Stimulated activated naive CD8-positive, alpha-beta T cell treated with anti-CD3 and anti-CD28 coated beads, Interleukin-15, amount 100 ng/mL, for 72 hours (primary cell): Measurements from ENCODE around the gene ERVH48-1.
"Not testable (repeated sequence)": the region's sequence is repeated elsewhere in the genome, so short reads cannot be mapped to it uniquely, and the experiment has no call there.

Experiments
- ATAC-seq: fragments of 150-1000 bp; cut with Tn5 transposase; 2 replicates; pipeline ENCODE4 v1.10.0; 2021; ENCODE audit warnings: mild to moderate bottlenecking, moderate library complexity
- DNase-seq, 2 donors: peaks; one replicate each; pipeline ENCODE4 v3.0.0; 2021 to 2022
- H3K27ac Mint-ChIP-seq, 2 donors: one replicate each; pipeline ENCODE4 v1.8.0; 2022; ENCODE audit warnings: mild to moderate bottlenecking in 2 of 2, mixed read lengths in 2 of 2, moderate library complexity in 2 of 2
- H3K27me3 Mint-ChIP-seq: one replicate; pipeline ENCODE4 v1.8.0; 2022; ENCODE audit warnings: mixed read lengths
- H3K4me1 Mint-ChIP-seq: one replicate; pipeline ENCODE4 v1.8.0; 2022; ENCODE audit warnings: mild to moderate bottlenecking, mixed read lengths
- H3K4me3 Mint-ChIP-seq, 2 donors: one replicate each; pipeline ENCODE4 v1.8.0; 2022; ENCODE audit warnings: mild to moderate bottlenecking in 2 of 2, mixed read lengths in 2 of 2, moderate library complexity in 1 of 2
- H3K9me3 Mint-ChIP-seq, 2 donors: one replicate each; pipeline ENCODE4 v1.8.0; 2022; ENCODE audit warnings: mixed read lengths in 2 of 2

The ERVH48-1 gene

DNA sequence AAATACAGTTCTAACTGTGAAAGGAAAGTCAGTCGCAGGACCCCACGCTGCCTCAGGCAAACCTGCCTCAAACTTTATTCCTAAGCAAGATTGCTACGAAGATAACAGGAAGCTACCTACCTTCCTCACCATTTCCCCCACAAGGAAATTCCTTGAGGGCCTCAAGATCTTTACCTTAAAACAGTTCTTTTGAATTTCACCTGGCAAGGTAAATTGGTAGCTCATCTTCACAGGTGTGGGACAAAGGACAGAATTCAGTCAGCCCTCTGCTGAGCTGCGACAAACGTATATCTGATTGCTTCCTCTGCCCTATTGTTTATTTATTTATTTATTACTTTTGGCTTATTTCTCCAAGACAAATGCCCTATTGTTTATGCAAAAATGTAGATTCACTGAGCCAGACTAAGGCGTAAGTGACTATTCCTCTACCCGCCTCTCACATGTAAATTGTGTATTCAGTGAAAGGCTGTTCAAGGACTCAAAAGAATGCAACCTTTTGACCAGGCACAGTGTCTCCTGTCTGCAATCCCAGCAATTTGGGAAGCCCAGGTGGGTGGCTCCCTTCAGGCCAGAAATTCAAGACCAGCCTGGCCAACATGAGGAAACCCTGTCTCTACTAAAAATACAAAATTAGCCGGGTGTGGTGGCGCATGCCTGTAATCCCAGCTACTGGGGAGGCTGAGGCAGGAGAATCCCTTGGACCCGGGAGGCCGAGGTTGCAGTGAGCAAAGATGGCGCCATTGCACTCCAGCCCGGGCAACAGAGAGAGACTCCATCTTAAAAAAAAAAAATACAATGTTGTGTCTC lies 31.6 kb upstream of the ERVH48-1 start:
- no peaks in the 10 kb centered on the region for H3K4me1 Mint-ChIP-seq
- H3K4me3 Mint-ChIP-seq, result no peak overlapping the region
- no peak overlapping the region for H3K27ac Mint-ChIP-seq
- no peaks in the 10 kb centered on the region for H3K9me3 Mint-ChIP-seq
- no peak for DNase-seq
- no peaks in the 10 kb centered on the region for H3K27me3 Mint-ChIP-seq
- ATAC-seq, result peak; percentile 98

DNA sequence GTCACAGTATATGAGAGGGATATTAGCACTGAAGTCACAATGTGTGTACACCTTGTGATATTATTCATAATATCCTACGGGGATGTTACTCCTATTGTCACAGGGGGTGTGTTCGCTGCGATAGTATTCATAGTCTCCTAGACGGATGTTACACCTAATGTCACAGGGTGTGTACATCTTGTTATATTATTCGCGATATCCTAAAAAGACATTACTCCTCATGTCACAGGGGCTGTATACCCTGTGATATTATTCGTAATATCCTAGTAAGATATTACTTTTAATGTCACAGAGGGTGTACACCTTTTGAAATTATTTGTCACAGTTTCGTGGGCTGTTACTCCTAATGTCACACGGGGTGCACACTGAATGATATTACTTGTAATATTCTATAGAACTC lies 25.8 kb upstream of the ERVH48-1 start:
- DNase-seq, result not testable (repeated sequence)
- H3K9me3 Mint-ChIP-seq, result peaks cover 0 to 11% of the 10 kb centered on the region in 2 donors

DNA sequence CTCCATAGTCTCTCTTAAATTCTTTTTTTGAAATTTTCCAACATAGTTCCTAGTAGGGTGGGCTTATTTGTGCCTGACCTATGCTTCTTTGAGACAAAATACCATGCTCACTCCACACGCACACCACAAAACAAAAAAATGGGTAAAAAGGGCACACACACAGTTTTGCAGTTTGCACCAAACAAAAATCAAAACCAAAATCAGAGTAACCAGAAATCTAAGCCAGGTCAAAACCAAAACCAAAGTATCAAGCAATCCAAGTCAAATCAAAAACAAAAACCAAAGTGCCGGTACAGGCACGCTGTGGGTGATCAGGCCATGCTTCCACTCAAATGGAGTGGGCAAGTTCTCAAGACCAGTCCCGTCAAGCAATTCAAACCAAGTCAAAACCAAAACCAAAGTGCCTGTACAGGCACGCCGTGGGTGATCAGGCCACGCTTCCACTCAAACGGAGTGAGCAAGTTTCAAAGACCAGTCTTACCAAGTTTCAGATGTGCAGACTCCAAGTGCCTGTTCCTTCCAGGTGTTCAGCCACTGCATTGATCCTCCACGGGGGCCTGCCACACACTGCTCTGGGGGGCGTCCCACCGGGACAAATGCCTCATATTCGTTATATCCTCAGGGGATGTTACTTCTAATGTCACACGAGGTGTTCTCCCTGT lies 23.8 kb upstream of the ERVH48-1 start:
- not testable (repeated sequence) for H3K4me1 Mint-ChIP-seq, H3K27me3 Mint-ChIP-seq, H3K4me3 Mint-ChIP-seq, DNase-seq, ATAC-seq
- Mint-ChIP-seq H3K9me3 (peaks cover 0 to 11% of the 10 kb centered on the region in 2 donors), H3K27ac (peak overlapping the region in 1 of 2 donors; percentile 15)

More for the DNA sequence above, 25.8 kb upstream of the ERVH48-1 start:
- H3K27me3 Mint-ChIP-seq, H3K27ac Mint-ChIP-seq, ATAC-seq, H3K4me1 Mint-ChIP-seq, H3K4me3 Mint-ChIP-seq: not testable (repeated sequence)

DNA sequence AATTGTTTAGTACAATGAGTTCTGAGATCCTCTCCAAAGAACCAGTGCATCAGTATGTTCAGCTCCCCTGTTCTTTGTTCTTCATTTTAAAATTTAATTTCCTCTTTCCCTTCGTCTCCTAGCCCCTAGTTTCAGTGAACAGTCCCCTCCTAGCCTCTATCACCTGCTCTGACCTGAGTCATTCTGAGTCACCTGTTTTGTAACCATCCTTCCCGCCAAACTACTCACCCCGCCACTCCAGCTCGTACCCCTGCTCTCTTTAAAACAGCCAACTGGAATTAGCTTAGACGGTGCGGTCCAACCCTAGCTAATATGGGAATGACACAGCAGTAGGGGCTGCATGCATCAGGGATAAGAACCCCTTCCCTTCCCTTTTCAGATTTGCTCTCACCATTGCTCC lies 16.8 kb upstream of the ERVH48-1 start:
- DNase-seq (no peak), ATAC-seq (no peak)
- no peaks in the 10 kb centered on the region for H3K9me3 Mint-ChIP-seq
- H3K27ac Mint-ChIP-seq, result no peak overlapping the region
- H3K4me1 Mint-ChIP-seq, result no peaks in the 10 kb centered on the region
- H3K4me3 Mint-ChIP-seq, result no peak overlapping the region
- no peaks in the 10 kb centered on the region for H3K27me3 Mint-ChIP-seq

DNA sequence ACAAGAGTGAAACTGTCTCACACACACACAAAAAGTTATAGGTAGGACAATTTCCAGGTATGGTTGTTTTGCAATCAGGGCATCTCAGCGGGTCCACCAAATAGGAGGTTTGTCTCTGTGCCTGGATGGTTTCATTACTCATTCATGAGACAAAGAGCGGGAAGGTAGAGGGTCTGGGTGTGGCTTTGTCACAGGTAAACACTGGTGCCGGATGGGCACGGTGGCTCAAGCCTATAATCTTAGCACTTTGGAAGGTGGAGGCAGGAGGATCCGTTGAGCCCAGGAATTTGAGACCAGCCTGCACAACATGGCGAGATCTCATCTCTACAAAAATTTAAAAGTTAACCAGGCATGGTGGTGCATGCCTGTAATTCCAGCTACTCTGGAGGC lies 16.3 kb upstream of the ERVH48-1 start:
- Mint-ChIP-seq H3K27ac (no peak overlapping the region), H3K4me1 (no peaks in the 10 kb centered on the region), H3K9me3 (no peaks in the 10 kb centered on the region), H3K4me3 (no peak overlapping the region), H3K27me3 (no peaks in the 10 kb centered on the region)
- ATAC-seq (no peak), DNase-seq (no peak)

DNA sequence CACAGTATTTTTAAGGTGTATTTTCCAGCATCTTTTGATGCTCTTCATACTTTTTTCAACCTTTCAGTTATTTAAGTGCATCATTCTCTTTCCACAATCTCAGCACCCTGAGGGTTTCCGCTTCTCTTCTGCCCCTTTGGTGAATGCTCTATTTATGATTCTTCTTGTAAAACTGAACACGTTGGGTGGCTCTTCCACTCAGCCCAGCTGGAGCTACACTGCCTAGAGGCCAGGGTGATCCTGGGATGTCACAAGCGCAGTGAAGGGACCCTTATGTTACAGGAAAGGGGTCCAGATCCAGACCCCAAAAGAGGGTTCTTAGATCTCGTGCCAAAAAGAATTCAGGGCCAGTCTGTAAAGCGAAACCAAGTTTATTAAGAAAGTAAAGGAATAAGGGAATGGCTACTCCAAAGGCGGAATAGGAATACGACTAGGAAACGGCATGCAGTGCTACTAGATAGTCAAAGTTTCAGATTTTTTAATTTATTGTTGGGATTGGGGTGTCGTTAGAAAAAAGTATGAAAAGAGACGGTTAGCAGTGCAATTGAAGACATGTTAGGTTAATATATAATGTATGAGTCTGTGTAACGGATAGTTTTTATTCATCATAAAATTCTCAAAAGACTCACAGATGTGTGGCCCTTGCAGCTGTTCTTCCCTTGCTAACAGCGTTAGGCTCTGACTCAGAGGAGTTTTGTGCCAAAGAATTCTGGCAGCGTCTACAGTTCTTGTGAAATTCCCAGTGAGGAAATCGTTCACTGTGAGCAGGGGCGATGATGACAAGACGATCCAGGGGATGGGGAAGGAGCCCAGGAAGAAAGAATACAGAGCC lies 14.4 kb upstream of the ERVH48-1 start:
- DNase-seq (no peak), ATAC-seq (no peak)
- Mint-ChIP-seq H3K4me3 (no peak overlapping the region), H3K4me1 (no peaks in the 10 kb centered on the region), H3K27me3 (no peaks in the 10 kb centered on the region), H3K9me3 (no peaks in the 10 kb centered on the region), H3K27ac (no peak overlapping the region)

DNA sequence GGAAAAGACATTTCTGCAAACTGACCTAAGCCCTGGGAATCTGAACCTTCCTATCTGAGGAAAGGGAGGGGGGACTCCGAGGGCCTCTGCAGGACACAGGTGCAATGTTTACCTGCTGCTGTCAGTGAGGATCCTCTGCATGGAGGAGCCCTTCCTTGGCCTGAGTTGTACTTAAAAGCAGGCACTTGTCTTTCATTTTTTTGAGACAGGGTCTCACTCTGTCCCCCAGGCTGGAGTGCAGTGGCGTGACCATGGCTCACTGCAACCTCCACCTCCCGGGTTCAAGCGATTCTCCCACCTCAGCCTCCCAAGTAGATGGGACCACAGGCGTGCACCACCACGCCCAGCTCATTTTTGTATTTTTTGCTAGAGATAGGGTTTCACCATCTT lies 13.2 kb upstream of the ERVH48-1 start:
- not testable (repeated sequence) for H3K9me3 Mint-ChIP-seq, H3K4me3 Mint-ChIP-seq, ATAC-seq, H3K27ac Mint-ChIP-seq, H3K27me3 Mint-ChIP-seq, DNase-seq, H3K4me1 Mint-ChIP-seq

DNA sequence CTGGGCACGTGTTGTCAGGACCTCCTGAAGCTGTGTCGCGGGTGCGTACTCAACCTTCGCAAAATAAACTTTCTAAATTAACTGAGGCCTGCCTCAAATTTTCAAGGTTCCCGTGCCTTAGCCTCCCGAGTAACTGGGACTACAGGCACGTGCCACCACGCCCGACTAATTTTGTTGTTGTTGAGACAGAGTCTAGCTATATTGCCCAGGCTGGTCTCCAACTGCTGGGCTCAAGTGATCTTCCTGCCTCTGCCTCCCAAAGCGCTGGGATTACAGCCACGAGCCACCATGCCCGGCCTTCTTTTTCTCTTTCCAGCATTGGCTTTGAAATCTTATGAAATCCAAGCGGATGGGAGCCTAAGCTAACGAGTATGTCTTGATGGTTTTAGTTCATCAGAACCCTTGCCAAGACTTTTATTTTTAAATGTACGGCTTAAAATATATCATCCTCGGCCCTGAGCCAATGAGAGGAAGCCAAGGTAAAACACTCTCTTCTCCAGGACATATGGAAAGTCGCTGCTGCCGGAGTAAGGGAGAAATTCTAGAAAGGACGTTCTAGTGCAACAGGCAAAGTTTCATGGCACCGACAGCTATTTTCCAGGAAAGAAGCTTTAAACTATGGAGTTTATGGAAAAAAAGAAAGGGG lies 12.7 kb upstream of the ERVH48-1 start:
- Mint-ChIP-seq H3K4me3 (no peak overlapping the region), H3K9me3 (no peaks in the 10 kb centered on the region), H3K4me1 (peaks cover under 1% of the 10 kb centered on the region), H3K27me3 (no peaks in the 10 kb centered on the region), H3K27ac (no peak overlapping the region)
- ATAC-seq (no peak), DNase-seq (no peak)

DNA sequence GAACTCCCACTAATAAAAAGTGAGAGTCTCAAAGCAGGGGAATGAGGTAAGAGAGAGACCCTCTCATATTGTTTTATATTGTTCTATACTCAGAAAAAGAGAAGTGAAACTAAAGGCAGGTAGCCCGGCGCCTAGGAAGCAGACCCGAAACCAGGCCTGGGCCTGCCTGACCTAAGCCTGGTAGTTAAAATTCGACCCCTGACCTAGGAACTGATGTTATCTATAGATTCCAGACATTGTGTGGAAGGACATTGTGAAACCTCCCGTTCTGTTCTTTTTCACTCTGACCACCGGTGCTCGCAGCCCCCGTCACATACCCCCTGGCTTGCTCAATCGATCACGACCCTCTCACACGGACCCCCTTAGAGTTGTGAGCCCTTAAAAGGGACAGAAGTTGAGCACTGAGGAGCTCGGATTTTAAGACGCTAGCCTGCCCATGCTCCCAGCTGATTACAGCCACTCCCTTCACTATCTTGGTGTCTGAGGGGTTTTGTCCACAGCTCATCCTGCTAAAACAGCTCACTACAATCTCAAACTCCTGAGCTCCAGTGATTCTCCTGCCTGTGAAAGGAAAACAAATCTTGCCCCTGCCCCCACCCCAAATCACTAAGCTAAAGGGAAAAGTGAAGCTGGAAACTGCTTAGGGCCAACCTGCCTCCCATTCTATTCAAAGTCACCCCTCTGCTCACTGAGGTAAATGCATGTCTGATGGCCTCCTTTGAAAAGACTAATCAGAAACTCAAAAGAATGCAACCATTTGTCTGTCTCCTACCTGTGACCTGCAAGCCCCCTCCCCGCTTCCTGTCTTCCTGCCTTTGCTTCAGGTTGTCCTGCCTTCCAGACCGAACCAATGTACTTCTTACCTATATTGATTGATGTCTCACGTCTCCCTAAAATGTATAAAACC lies 11.9 kb upstream of the ERVH48-1 start:
- not testable (repeated sequence) for H3K4me3 Mint-ChIP-seq, H3K27ac Mint-ChIP-seq, ATAC-seq, DNase-seq, H3K9me3 Mint-ChIP-seq, H3K4me1 Mint-ChIP-seq, H3K27me3 Mint-ChIP-seq

DNA sequence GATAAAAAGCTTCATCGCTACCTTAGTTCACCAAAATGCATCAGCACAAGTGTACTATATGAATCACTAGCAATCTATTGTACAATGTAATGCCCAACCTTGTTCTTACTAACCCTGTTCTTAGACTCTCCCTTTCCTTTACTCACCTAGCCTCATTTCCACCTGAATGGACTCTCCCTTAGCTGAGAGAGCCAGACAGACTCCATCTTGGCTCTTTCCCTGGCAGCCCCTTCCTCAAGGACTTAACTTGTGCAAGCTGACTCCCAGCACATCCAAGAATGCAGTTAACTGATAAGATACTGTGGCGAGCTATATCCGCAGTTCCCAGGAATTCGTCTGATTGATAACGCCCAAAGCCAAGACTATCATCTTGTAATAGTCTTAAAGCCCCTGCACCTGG lies 10.9 kb upstream of the ERVH48-1 start:
- not testable (repeated sequence) for H3K4me1 Mint-ChIP-seq, H3K27ac Mint-ChIP-seq, DNase-seq, H3K4me3 Mint-ChIP-seq, H3K27me3 Mint-ChIP-seq, ATAC-seq, H3K9me3 Mint-ChIP-seq

DNA sequence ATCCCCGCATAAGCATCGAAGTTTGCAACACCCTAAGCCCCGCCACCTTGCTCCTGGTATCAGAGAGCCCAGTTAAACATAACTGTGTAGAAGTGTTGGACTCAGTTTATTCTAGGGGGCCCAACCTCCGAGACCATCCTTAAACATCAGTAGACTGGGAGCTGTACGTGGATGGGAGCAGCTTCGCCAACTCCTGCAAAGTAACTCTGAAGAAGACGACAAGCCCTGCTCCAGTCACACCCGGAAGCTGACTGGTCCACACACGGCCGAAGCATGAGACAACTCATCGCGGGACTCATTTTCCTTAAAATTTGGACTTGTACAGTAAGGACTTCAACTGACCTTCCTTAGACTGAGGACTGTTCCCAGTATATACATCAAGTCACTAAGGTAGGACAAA lies 8.5 kb upstream of the ERVH48-1 start:
- DNase-seq, H3K4me3 Mint-ChIP-seq, H3K9me3 Mint-ChIP-seq, H3K27me3 Mint-ChIP-seq, H3K4me1 Mint-ChIP-seq, ATAC-seq: not testable (repeated sequence)
- peak overlapping the region in 1 of 2 donors; percentile 55 for H3K27ac Mint-ChIP-seq

DNA sequence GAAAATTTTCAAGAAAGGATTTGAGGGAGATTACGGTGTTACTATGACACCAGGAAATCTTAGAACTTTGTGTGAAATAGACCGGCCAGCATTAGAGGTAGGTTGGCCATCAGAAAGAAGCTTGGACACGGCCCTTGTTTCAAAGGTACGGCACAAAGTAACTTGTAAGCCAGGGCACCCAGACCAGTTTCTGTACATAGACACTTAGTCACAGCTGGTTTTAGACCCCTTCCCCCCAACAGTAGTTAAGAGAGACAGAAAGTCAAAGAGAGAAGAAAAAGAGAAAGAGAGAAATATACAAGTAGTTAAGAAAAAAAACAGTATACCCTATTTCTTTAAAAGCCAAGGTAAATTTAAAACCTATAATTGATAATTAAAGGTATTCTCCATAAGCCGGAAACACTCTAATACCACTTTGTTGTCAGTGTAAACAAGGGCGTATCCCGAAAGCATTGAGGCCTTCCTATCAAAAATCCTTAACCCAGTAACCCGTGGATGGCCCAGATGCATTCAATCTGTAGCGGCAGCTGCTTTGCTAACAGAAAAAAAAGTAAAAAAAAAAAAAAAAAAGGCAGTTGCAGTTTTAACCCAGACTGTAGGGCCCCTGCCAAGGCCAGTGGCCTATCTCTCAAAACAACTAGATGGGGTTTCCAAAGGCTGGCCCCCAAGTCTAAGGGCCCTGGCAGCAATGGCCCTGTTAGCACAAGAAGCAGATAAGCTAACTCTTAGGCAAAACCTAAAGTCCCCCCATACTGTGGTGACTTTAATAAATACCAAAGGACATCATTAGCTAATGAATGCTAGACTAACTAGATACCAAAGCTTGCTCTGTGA lies 7.9 kb upstream of the ERVH48-1 start:
- not testable (repeated sequence) for H3K4me1 Mint-ChIP-seq, H3K27ac Mint-ChIP-seq, DNase-seq, H3K9me3 Mint-ChIP-seq, ATAC-seq, H3K27me3 Mint-ChIP-seq, H3K4me3 Mint-ChIP-seq

DNA sequence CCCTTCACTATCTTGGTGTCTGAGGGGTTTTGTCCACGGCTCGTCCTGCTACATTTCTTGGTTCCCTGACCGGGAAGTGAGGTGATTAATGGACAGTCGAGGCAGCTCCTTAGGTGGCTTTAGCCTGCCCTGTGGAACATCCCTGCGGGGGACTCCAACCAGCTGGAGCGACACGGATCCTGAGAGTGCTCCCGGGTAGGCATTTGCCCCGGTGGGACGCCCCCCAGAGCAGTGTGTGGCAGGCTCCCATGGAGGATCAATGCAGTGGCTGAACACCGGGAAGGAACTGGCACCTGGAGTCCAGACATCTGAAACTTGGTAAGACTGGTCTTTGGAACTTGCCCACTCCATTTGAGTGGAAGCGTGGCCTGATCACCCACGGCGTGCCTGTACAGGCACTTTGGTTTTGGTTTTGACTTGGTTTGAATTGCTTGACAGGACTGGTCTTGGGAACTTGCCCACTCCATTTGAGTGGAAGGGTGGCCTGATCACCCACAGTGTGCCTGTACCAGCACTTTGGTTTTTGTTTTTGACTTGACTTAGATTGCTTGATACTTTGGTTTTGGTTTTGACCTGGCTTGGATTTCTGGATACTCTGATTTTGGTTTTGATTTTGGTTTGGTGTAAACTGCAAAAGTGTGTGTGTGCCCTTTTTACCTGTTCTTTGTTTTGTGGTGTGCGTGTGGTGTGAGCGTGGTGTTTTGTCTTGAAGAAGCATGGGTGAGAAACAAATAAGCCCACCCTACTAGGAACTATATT lies 7.1 kb upstream of the ERVH48-1 start:
- not testable (repeated sequence) for H3K9me3 Mint-ChIP-seq, ATAC-seq, H3K27ac Mint-ChIP-seq, H3K27me3 Mint-ChIP-seq, H3K4me3 Mint-ChIP-seq, H3K4me1 Mint-ChIP-seq, DNase-seq
